ENCODE data around the gene C2orf80. TPM values are rescaled to one million over a fixed set of nuclear protein-coding genes. Genes with fewer than 3 reads are reported as not detected.

Gene C2orf80
- total RNA-seq, 1 donor from 2014 or later: not detected

- DNase-seq (ENCODE audit: low spot score in 2 of 2, unreplicated experiment in 2 of 2): no peak
- TF ChIP-seq CTCF (IDR thresholded peaks at IDR 0.05; ENCODE audit: unreplicated experiment): no peak
- H3K27ac Mint-ChIP-seq: no peak overlapping the region
Observed at GRCh38 chr2:208147759-208148158, 42.1 kb downstream of the C2orf80 start.

GRCh38 chr2:208147008-208147407 lies 42.8 kb downstream of the C2orf80 start:
- Mint-ChIP-seq H3K27ac (no peak overlapping the region), H3K27me3 (ENCODE audit: low read depth) (peaks cover 2% of the 10 kb centered on the region), H3K4me3 (no peak overlapping the region), H3K9me3 (peaks cover 14% of the 10 kb centered on the region), H3K4me1 (peaks cover 15% of the 10 kb centered on the region), H3K36me3 (no peaks in the 10 kb centered on the region)
- no peak for TF ChIP-seq CTCF (IDR thresholded peaks at IDR 0.05; ENCODE audit: unreplicated experiment)
- DNase-seq (ENCODE audit: low spot score in 2 of 2, unreplicated experiment in 2 of 2): no peak

More at GRCh38 chr2:208147759-208148158, 42.1 kb downstream of the C2orf80 start:
- Mint-ChIP-seq H3K4me1 (peaks cover 7% of the 10 kb centered on the region), H3K27me3 (ENCODE audit: low read depth) (peaks cover 2% of the 10 kb centered on the region), H3K9me3 (peaks cover 14% of the 10 kb centered on the region), H3K36me3 (no peaks in the 10 kb centered on the region), H3K4me3 (no peak overlapping the region)

- TF ChIP-seq CTCF (IDR thresholded peaks at IDR 0.05; ENCODE audit: unreplicated experiment): no peak
- Mint-ChIP-seq H3K4me1 (peaks cover 17% of the 10 kb centered on the region), H3K9me3 (peaks cover 7% of the 10 kb centered on the region), H3K36me3 (no peaks in the 10 kb centered on the region), H3K4me3 (no peak within 1 kb of the TSS), H3K27me3 (ENCODE audit: low read depth) (peaks cover 2% of the 10 kb centered on the region), H3K27ac (no peak within 1 kb of the TSS)
- no peak for DNase-seq (ENCODE audit: low spot score in 2 of 2, unreplicated experiment in 2 of 2)
Observed at GRCh38 chr2:208146006-208146405, 43.8 kb downstream of the C2orf80 start, which contains the start of gene CRYGB. TSS of gene CRYGB (minus strand) at chr2:208146158. CDS start at chr2:208146120, 38 bp downstream.

- H3K36me3 Mint-ChIP-seq: no peaks in the 10 kb centered on the region
- no peak for TF ChIP-seq CTCF (IDR thresholded peaks at IDR 0.05; ENCODE audit: unreplicated experiment)
- peaks cover 3% of the 10 kb centered on the region for H3K9me3 Mint-ChIP-seq
- peak overlapping the region; percentile 13 for H3K27ac Mint-ChIP-seq
- no peak for DNase-seq (ENCODE audit: low spot score in 2 of 2, unreplicated experiment in 2 of 2)
- H3K4me1 Mint-ChIP-seq: peaks cover 17% of the 10 kb centered on the region
- no peak overlapping the region for H3K4me3 Mint-ChIP-seq
- H3K27me3 Mint-ChIP-seq (ENCODE audit: low read depth): peaks cover 2% of the 10 kb centered on the region
Observed at GRCh38 chr2:208142925-208143799, 46.7 kb downstream of the C2orf80 start.

- TF ChIP-seq CTCF (IDR thresholded peaks at IDR 0.05; ENCODE audit: unreplicated experiment): no peak
- H3K9me3 Mint-ChIP-seq: peaks cover 7% of the 10 kb centered on the region
- no peak for DNase-seq (ENCODE audit: low spot score in 2 of 2, unreplicated experiment in 2 of 2)
- H3K36me3 Mint-ChIP-seq: no peaks in the 10 kb centered on the region
- H3K27ac Mint-ChIP-seq: peak overlapping the region; percentile 13
- H3K27me3 Mint-ChIP-seq (ENCODE audit: low read depth): peaks cover 2% of the 10 kb centered on the region
- no peak overlapping the region for H3K4me3 Mint-ChIP-seq
- peaks cover 20% of the 10 kb centered on the region for H3K4me1 Mint-ChIP-seq
Observed at GRCh38 chr2:208142240-208142924, 47.4 kb downstream of the C2orf80 start.

All from mesothelial cell of epicardium (in vitro differentiated cells).